K562 (cell line): ENCODE data around the gene SLC24A1. TPM values are rescaled to one million over a fixed set of nuclear protein-coding genes. Genes with fewer than 3 reads are reported as not detected.

Experiments used
- CBFB ChIP-seq: sonication (generic); formaldehyde crosslinking; IDR thresholded peaks from 2 replicates; pipeline ENCODE4 v1.4.0; 2020; ENCODE audit warnings: mild to moderate bottlenecking, missing genetic modification reagents
- CBX8 ChIP-seq: fragments of 200-600 bp; sonication (generic); IDR thresholded peaks from 2 replicates; pipeline ENCODE4 v1.6.1; 2012; ENCODE audit warnings: borderline replicate concordance, mixed run types, low read depth, mild to moderate bottlenecking, moderate library complexity, mixed read lengths, low read length, control low read depth, inconsistent platforms; ENCODE audit not compliant: poor library complexity, severe bottlenecking; ENCODE audit errors: extremely low read depth
- CTBP1 ChIP-seq: fragments of 450-650 bp; IDR thresholded peaks from 2 replicates; pipeline ENCODE4 v1.6.1; 2016; ENCODE audit warnings: borderline replicate concordance
- ELF1 ChIP-seq: fragments of 200-800 bp; sonication (Bioruptor generic); IDR thresholded peaks from 2 replicates; pipeline ENCODE4 v1.6.1; 2016; ENCODE audit warnings: missing genetic modification characterization, missing compliant biosample characterization
- ELK1 ChIP-seq: sonication (generic); formaldehyde crosslinking; IDR thresholded peaks from 2 replicates; pipeline ENCODE4 v1.8.1; 2022; ENCODE audit warnings: missing genetic modification reagents
- HOXB6 ChIP-seq: fragments of 250-450 bp; sonication (Bioruptor Pico); IDR thresholded peaks from 2 replicates; pipeline ENCODE4 v1.5.1; 2022; ENCODE audit warnings: mild to moderate bottlenecking, borderline replicate concordance
- MXD1 ChIP-seq: fragments of 250-450 bp; sonication (Bioruptor Pico); IDR thresholded peaks from 2 replicates; pipeline ENCODE4 v1.8.0; 2021; ENCODE audit warnings: borderline replicate concordance, mild to moderate bottlenecking, moderate library complexity; ENCODE audit not compliant: poor library complexity, severe bottlenecking
- PHF21A ChIP-seq: fragments of 450-650 bp; IDR thresholded peaks from 2 replicates; pipeline ENCODE4 v1.6.1; 2017; ENCODE audit warnings: low read depth, borderline replicate concordance
- ZNF23 ChIP-seq: fragments of 250-450 bp; sonication (Bioruptor Pico); IDR thresholded peaks from 2 replicates; pipeline ENCODE4 v1.4.0; 2020; ENCODE audit warnings: mild to moderate bottlenecking
- polyA plus RNA-seq, 8 experiments: library from polyadenylated mRNA; depleted of rRNA in 4 of 8; stranded (reverse) in 5 of 8; unstranded in 3 of 8; fragments of >200 nt; fragmentation: Nextera tagmentation in 2 of 8; fragmentation: Illumina TruSeq in 1 of 8; extraction: Ambion mirVana in 2 of 8; extraction: Trizol in 1 of 8; gene quantifications; 2 replicates each; pipeline versions ENCODE4 v1.2.1 to v1.2.3, GENCODE V29; 2011 to 2014; ENCODE audit warnings: inconsistent platforms in 1 of 8, missing spikeins in 1 of 8
- total RNA-seq, 7 experiments: library from RNA; depleted of rRNA in 6 of 7; stranded (reverse); fragments of >200 nt in 6 of 7; fragmentation: Illumina TruSeq in 2 of 7; extraction: Trizol in 2 of 7; gene quantifications; 2 replicates each; pipeline versions ENCODE4 v1.2.1 to v1.2.3, GENCODE V29; 2011 to 2021; ENCODE audit warnings: low replicate concordance in 1 of 7
- TF ChIP-seq, protein P1 (sequence below): IDR thresholded peaks from 2 replicates; pipeline ENCODE4 v1.6.1; 2011; ENCODE audit warnings: borderline replicate concordance, low read depth, mild to moderate bottlenecking, moderate library complexity, low read length; ENCODE audit not compliant: insufficient read depth, poor library complexity, severe bottlenecking
- TF ChIP-seq, protein P2 (sequence below): fragments of 250-450 bp; sonication (Bioruptor Pico); IDR thresholded peaks from 2 replicates; pipeline ENCODE4 v1.5.0; 2020; ENCODE audit warnings: mild to moderate bottlenecking, borderline replicate concordance

SLC24A1 gene
- total and polyA plus RNA-seq, 9 of the 15 experiments (the other 6 are each of a cell fraction or from before 2014, with no cell fraction given): 3.1 to 8.2 (median 5.5) TPM

DNA sequence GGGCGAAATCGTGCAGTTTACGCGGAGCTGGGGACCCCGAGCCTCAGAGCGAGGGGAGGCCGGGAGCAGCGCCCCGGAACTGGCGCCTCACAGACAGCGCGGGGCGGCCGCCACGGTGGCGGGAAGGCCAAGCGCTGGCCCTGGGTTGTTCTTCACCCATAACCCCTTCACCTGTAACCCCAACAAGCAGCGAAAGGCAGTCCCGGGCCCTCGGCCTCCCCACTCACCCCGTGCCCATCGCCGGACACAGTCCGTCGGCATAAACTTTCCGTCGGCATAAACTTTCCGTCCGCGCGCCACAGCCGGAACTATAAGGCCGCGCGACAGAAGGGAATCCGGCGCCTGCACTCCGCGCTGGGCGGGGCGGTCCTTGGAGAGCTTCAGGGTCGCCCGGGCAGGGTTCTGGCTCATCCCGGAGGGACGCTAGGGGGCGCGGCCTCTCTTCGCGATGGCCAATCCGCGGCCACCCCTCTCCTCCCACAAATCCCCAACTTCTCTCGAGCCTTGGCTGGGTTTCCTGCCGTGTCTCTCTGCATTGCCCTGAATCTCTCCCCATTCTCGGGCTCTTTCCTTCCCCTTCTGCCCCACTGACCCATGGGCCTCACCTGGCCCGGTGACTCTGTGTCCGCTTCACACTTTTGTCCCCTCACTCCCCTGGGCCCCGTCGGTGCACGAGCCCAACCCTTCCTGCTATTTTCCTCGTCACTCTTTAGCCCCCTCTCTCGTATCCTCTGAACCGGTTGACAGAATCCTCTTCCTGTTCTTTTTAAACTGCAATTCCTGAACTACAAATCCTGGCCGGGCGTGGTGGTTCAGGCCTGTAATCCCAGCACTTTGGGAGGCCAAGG is 10.6 kb upstream of the SLC24A1 start, which contains the start of gene INTS14 (continued):
- peak; percentile 96 for TF ChIP-seq CTBP1
- TF ChIP-seq, protein P1, sequence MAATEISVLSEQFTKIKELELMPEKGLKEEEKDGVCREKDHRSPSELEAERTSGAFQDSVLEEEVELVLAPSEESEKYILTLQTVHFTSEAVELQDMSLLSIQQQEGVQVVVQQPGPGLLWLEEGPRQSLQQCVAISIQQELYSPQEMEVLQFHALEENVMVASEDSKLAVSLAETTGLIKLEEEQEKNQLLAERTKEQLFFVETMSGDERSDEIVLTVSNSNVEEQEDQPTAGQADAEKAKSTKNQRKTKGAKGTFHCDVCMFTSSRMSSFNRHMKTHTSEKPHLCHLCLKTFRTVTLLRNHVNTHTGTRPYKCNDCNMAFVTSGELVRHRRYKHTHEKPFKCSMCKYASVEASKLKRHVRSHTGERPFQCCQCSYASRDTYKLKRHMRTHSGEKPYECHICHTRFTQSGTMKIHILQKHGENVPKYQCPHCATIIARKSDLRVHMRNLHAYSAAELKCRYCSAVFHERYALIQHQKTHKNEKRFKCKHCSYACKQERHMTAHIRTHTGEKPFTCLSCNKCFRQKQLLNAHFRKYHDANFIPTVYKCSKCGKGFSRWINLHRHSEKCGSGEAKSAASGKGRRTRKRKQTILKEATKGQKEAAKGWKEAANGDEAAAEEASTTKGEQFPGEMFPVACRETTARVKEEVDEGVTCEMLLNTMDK: peak; percentile 92
- TF ChIP-seq, protein P2, sequence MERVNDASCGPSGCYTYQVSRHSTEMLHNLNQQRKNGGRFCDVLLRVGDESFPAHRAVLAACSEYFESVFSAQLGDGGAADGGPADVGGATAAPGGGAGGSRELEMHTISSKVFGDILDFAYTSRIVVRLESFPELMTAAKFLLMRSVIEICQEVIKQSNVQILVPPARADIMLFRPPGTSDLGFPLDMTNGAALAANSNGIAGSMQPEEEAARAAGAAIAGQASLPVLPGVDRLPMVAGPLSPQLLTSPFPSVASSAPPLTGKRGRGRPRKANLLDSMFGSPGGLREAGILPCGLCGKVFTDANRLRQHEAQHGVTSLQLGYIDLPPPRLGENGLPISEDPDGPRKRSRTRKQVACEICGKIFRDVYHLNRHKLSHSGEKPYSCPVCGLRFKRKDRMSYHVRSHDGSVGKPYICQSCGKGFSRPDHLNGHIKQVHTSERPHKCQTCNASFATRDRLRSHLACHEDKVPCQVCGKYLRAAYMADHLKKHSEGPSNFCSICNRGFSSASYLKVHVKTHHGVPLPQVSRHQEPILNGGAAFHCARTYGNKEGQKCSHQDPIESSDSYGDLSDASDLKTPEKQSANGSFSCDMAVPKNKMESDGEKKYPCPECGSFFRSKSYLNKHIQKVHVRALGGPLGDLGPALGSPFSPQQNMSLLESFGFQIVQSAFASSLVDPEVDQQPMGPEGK (CRISPR knock-in tag): 0 out of 2 replicates have a peak, but pooled peaks have one; percentile 37
- TF ChIP-seq MXD1: no peak
- no peak for TF ChIP-seq HOXB6 (CRISPR knock-in tag)
- no peak for TF ChIP-seq CBFB (CRISPR knock-in tag)
- TF ChIP-seq PHF21A: peak; percentile 86
- TF ChIP-seq ELF1 (tag): peak; percentile 85
- no peak for TF ChIP-seq ELK1 (CRISPR knock-in tag)
- TF ChIP-seq ZNF23 (CRISPR knock-in tag): no peak
- TF ChIP-seq CBX8: no peak
- TF ChIP-seq, all 486 proteins: peak for 221
